ENCODE data around the gene CCDC188.

Gene CCDC188

DNA sequence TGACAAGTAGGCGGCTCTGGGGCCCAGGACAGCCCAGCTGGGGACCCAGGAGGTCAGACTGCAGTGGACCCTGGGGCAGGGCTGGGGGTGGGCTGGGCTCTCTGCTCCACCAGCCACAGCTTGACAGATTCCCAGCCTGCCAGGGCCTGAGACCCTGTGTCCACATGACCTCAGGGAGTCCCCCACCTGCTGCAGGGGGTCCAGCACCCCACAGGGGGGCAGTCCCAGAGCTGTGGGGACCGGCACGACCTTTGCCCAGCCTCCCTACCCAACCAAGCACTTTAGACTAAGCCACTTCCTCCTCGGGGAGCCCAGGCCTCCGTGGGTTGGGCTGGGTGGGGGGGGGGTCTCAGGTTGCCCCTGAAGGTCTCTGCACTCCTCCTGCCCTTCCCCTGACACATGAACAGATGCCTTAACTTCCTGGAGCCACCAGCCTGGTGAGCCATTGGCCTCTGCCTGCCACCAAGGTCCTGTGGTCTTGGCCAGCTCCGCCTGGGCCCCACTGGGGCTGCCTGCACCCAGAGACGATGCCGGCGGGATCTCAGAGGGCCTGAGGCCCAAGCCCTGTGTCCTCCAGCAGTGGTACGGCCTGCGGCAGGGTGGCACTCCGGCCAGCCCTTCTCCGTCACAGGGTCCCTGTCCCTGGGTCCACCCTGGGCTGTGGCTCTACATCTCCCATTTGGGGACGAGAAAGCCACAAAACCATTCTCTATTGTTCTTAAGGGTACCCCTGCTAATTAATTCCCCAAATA is 3.4 kb downstream of the CCDC188 start:
- no peak for DNase-seq

DNA sequence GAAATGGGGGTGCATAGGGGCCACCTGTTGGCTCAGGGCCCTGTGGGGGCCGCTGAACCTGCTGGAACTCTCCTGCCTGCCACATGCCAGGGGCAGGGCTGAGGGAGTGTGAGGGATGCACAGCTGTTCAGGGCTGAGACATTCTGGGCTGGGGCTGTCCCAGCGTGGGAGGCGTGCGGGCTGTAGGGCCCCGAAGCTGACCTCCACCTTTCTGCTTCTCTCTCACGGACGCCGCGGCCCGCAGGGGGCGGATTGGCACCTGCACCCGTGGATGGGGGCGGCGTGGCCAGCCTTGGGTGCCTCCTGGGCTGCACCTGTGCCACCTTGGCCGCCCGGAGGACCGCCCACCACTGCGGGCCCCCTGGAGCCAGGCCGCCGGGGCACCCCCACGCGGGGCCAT is 4.1 kb downstream of the CCDC188 start:
- no peak for DNase-seq

DNA sequence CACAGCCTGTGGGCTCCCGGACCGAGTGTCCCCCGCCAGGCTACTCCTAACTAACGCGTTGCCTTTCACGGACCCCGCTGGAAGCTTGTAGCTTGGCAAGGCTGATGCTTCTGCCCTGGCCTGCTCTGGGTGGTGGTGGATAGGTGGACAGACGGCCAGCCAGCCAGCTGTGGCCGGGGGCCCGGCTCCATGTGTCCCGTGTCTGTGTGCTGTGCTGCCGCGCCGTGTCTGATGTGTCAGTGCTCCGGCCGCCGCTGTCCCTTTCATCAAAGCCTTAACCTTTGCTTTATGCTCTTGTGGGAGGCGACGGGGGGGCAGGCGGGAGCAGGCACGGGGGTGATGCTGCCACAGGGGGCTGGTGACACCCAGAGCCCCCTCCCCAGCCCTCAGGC is 5.0 kb downstream of the CCDC188 start:
- DNase-seq = no peak

DNA sequence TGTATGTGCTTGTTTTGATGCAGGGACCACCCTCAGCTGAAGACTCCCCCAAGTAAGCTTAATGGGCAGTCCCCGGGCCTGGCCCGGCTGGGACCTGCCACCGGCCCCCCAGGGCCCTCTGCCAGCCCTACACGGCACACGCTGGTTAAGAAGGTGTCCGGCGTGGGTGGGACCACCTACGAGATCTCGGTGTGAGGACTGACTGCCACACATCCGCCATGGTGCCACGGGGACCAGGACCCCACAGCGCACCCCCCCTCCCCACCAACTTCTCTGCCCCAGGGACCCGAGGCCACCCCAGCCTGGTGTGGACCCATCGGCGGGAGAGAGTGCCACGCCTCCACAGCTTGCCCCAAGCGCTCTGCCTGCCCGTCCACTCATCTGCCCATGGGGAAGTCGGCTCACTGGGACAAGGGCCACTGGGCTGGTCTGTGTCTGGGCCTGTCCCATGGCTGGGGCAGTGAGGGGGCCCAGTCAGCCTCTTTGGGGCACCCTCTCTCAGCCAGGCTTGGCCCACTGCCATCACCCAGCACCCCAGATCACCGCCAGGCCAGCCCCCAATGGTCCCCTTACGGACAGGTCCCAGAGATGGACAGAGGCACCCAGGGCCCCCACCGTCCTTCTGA is 5.5 kb downstream of the CCDC188 start:
- DNase-seq = no peak

DNA sequence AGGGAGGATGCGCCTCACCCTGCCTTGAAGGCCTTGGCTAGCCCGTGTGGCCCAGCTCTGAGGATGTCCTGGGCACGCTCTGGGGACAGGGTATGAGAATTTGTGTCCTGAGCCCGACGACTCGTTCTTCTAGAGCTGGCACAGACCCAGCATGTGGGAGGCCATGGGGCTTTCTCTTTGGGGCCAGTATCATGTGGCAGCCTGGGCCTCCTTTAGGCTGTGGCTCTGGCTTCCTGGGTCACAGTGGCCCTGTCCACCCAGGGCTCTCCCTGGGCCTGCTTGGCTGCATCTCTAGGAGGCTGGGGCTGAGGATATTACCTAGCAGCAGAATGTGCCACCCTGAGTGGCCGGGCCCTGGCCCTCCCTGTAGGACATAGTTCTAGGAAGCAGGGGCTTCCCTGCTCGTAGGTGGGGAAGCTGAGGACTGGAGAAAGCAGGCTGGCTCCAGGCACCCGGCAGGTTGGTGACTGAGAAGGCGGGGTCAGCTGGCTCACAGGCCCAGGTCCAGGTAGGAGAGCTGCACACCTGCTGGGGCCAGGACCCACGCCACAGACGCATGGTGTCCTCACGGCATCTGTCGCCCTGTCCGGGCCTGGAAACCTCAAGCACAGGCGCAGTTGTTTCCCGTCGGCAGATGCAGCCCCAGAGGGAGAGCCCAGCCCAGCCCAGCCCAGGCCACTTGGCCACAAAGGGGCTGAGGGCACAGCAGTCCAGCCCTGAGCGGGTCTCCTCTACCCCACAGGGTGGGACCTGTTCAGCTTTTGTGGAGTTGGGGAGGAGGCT is 6.8 kb downstream of the CCDC188 start:
- DNase-seq = no peak

DNA sequence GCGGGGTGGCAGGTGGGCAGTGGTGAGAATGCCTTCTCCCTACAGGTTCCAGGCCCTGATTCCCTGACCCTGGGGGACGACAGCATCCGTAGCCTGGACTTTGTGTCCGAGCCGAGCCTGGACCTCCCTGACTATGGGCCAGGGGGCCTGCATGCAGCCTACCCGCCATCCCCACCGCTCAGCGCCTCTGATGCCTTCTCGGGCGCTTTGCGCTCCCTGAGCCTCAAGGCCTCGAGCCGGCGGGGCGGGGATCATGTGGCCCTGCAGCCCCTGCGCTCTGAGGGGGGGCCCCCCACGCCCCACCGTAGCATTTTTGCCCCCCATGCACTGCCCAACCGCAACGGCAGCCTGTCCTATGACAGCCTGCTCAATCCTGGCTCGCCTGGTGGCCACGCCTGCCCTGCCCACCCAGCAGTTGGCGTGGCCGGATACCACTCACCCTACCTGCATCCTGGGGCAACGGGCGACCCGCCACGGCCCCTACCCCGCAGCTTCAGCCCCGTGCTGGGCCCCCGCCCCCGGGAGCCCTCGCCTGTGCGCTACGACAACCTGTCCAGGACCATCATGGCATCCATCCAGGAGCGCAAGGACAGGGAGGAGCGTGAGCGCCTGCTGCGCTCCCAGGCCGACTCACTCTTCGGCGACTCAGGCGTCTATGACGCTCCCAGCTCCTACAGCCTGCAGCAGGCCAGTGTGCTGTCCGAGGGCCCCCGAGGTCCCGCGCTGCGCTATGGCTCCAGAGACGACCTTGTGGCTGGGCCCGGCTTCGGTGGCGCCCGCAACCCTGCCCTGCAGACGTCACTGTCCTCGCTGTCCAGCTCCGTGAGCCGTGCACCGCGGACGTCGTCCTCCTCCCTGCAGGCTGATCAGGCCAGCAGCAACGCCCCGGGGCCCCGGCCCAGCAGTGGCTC is 7.9 kb downstream of the CCDC188 start:
- DNase-seq = no peak

DNA sequence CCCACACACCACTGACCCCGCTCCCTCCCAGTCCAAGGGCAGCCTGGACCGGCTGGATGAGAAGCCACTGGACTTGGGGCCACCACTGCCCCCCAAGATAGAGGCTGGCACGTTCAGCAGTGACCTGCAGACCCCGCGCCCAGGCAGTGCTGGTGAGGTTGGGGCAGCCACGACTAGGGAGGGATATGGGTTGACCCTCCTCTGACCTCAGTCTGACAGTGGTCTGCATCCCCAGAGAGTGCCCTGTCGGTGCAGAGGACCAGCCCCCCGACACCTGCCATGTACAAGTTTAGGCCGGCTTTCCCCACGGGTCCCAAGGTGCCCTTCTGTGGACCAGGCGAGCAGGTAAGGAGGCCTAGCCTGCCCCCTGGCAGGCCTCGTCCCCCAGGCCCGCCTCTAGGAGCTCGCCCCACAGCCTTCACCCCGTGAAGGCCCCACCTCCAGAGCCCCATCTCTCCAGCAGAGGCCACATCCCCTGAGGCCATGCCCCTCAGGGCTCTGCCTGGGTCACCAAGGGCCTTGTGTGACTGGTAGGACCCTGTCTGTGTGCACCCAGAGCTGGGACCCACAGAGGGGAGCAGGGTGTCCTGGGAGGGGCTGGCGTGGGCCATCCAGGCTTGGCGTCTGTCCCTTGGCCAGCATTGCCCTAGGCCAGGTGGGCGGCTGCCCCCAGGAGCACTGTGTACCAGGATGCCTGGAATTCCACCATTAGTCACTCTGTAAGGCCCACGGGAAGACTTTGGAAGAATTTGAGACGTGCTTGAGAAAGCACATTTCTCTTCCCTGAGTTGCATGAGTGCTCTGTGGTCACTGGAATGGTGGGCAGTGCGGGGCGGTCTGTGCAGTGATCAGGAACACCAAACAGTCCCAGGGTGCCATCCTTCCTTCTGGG is 9.4 kb downstream of the CCDC188 start:
- DNase-seq = no peak

DNA sequence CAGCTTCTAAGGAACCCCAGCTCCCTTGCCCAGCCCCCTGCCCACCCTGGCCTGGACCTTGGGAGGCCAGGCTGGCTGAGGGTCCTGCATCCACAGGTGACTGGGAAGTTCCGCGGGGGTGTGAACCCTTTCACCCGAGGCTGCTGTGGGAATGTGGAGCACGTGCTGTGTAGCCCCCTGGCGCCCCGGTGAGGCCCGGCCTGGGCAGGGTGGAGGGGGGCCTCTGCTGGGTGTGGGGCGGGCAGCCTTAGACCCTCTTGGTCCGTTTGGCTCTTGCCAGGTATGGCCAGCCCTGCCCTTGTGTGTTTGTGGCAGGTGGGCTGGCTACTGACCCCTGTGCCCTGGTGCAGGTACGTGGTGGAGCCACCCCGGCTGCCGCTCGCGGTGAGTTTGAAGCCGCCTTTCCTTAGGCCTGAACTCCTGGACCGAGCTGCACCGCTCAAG is 10.3 kb downstream of the CCDC188 start:
- no peak for DNase-seq

DNA sequence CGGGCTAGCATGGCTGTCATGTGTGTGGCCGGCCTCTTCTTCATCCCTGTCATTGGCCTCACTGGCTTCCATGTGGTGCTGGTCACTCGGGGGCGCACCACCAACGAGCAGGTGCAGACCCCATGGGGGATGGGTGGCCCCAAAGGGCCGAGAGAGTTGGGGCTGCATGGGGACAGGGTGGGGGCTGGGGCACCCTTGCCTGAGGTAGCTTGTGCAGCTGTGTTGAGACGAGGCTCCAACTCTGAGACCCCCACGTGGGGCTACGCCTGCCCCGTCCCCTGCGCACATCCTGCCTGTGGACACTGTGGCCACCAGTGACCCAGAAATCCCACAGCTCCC is 10.8 kb downstream of the CCDC188 start:
- DNase-seq = no peak

DNA sequence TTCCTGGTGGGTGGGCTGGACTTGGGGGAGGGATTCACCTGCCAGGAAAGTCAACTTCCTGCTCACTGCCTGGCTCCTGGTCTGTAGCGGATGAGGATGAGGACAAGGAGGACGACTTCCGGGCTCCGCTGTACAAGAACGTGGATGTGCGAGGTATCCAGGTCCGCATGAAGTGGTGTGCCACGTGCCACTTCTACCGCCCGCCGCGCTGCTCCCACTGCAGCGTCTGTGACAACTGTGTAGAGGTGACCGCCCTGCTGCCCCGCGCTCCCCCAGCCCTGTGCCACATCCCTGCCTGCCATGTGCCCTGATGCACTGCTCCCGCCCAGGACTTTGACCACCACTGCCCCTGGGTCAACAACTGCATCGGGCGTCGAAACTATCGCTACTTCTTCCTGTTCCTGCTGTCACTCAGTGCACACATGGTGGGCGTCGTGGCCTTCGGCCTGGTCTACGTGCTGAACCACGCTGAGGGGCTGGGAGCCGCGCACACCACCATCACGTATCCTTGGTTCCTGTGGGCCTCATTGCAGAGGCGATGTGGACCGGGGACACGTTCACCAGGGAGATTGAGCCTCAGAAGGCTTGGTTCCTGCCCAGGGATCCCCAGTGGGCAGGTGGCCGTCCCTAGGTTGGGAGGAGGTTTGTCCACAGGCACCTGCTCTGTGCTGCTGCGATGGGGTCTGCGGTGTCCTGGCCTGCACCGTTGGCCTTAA is 11.3 kb downstream of the CCDC188 start:
- no peak for DNase-seq

DNA sequence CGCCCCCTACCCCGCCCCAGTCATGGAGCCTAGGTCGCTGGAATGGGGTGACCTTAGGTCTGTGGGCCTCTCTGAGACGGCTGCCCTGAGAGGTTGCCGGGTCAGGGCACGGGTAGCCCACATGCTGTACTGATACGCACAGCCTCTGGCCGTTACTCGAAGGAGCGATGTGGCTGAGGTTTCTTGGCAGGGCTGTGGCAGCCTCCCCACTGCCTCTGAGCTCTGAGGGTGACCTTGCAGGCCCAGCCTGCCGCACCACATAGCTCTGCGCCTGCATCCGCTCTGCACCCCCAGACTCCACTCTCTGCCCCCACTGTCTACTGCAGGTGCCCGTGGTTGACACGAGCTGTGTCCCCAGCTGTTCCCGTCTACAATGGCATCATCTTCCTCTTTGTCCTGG is 12.0 kb downstream of the CCDC188 start:
- DNase-seq = no peak

DNA sequence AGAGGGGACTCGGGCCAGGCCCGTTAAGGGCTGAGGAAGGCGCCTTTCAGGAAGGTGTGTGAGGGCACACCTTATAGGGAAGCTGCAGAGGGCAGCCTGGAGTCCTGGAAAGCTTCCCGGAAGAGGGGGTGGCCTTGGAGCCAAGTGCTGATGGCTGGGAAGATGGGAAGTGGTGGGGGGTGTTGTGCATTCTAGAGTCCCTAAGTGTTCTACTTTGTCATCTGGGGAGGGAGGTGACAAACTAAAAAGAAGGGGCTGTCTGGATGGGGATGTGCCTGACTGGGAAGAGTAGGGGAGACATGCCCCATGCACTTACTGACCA is 12.5 kb downstream of the CCDC188 start:
- no peak for DNase-seq

DNA sequence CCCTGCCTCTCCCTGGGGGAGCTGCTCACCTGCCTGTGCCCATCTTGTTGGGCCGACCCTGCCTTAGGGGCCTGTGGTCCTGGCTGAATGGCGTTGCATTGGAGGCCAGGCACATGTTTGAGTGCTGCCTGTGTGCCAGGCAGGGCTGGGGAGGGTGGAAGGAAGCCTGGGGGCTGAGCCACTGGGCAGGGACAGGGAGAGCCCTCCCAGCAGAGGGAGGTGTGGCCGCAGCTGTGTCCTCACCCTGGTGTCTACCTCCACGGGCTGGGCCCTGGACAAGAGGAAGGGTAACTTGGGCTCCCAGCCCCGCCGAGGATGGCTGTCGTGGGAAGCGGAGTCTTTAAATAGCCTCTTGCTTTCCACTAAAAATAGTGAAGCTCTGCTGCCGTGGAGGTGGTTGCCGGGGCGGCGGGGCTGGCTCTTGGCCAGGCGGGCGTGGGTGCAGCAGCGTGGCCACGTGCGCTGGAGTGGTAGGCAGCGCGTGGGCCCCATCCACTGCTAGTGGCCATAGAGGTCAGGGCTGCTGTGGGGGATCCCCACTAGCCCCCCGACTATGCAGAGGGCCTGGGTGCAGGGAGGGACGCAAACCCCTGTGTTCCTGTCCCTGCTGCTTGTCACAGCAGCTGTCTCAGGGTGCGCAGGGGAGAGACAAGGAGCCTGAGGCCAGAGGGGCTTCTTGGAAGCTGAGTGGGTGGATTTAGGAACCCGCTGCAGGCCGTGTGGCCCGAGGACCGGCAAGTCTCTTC is 13.0 kb downstream of the CCDC188 start:
- DNase-seq = no peak

DNA sequence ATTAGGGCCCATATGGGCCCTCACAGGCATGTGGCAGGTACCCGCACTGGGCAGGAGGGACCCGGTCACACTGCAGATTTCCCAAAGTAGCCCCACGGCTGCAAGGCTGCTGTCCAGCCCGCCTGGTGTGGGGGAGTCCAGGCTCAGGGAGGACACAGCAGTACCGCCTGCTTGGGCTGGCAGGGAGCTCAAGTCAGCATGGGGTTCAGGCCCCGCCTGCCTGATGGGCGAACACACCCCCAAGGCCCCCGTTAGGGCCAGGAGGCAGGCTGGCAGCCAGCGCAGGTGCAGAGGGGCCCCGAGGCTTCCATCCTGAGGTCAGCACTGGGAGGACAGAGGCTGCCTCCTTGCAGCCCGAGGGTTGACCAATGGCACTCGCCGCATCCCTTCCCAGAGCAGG is 13.7 kb downstream of the CCDC188 start:
- no peak for DNase-seq

DNA sequence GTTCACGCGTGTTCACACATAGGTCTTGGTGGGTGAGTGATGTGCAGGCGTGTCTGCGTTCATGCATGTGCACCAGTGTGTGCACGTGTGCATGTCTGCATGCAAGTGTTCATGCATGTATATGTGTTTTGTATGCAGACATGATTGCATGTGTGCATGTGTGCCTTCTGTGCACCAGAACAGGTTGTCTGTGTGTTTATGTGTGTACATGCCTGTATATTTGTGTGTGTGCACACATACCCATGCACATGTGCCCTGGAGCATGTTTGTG is 14.3 kb downstream of the CCDC188 start:
- no peak for DNase-seq

DNA sequence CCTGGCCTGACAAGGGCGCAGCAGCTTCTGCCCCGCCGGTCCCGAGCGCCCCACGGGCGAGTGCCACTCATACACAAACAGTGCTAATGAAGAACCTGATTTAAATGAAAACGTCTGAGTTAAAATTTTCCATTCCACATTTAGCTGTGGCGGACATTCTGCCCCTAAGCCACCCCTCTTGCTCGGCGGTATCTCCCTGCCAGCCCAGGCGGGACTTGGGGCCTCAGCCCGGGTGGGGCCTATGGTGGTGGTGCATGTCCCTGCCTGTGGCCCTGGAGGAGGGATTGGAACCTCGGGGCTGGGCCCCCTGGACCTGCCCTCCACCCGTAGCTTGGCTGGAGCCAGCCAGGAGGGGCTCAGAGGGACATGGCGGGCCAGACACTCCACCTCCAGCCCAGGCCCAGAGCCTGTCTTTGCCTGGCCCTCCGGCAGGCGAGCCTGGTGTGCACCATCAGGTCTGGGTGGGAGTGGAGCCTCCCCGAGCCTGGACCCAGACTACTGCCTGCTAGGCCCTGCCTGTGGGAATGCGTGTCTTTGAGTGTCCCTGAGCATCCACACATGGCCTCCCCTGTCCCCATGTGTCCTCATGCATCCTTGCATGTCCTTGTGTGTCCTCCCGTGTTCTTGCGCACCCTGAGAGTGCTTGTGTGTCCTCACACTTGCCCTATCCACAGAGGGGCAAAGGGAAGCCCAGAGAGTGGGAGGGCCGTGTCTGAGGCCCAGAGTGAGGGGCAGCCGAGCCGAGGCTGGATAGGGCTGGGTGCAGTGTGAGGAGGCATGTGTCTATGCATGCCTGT is 14.9 kb downstream of the CCDC188 start:
- no peak for DNase-seq

DNA sequence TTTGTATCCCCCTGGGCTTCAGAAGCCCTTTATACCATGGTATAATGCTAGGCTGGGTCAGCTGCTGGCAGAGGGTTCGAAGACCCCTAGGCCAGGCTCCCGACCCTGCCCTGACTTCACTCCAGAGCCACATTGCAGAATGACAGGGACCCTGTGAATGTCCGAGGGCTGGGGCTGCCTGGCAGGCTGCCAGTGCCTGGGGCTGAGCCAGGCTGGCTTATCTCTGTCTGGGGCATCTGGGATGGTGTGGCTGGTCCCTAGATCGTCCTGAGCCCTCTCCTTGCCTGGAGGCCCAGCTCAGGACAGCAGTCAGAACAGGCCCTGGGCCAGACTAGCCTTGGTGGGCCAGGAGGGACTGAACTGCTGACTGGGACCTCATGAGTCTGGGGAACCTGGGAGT is 15.6 kb downstream of the CCDC188 start:
- no peak for DNase-seq

DNA sequence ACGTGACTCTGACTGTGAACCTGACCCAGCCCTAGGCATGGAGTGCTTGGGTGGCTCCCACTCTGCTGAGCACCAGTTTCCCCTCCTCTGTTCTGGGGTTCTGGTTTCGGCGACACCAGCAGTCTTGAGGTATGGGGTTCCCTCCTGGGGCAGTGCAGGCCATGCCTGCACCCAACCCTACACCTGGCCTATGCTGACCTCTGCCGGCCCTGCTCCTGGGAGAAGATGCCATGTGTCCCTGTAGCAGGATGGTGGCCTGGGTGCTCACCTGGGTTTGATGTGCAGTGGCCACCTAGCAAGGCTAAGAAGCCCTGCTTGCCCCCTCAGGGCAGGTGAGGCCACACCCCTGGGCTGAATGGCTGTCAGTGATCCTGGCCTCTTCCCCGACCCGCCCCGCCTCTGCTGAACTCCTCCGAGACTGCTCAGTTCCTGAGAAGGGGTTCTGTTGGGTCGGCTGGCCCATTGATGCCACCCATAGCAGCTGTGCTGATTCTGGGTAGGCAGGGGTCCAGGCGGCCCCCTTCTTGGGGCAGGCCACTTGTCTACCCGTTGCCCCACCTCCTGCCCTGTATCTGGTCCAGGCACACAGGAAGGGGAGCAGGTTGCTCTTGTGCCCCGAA is 16.8 kb downstream of the CCDC188 start:
- DNase-seq = no peak

DNA sequence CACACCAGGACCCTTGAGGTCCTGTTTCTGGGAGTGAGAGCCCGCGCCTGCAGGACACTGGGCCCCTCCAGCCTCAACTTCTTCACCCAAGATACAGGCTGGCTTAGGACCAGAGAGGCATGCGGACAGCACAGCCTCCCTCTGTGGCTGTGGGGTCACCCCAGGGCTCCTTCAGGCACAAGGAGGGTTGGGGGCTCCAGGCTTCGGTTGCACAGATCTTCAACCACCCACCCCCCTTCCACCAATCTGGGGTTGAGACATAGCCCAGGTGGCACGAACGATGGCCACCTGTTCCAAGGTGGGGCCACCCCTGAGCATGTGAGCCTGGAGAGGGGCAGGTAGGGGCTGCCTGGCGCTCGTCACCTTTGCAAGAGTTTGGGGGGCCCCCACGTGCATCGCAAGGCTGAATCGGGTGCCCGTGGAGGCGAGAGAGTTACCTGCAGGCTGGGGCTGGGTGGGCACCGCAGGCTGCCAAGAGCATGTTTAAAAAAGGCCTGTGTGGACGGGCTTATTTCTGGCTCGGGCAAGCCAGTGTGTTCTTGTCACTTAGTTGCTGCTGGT is 18.1 kb downstream of the CCDC188 start:
- no peak for DNase-seq

Measured in T-helper 1 cell (primary cell).